GM23338 (cell line): ENCODE data around the gene ARHGAP30. TPM values are rescaled to one million over a fixed set of nuclear protein-coding genes. Genes with fewer than 3 reads are reported as not detected.

Source experiments
- ATAC-seq: fragments of 200-7000 bp; cut with Tn5 transposase; 3 replicates; pipeline ENCODE4 v1.9.1; 2020
- DNase-seq: peaks from one replicate; pipeline ENCODE4 v3.0.0-alpha.2; 2015; ENCODE audit warnings: low spot score
- H2AFZ ChIP-seq: fragments of 200-600 bp; sonication (generic); 2 replicates; pipeline ENCODE4 v1.8.0; 2016; ENCODE audit warnings: antibody characterized with exemption, mild to moderate bottlenecking, moderate library complexity
- H3F3A ChIP-seq: fragments of 200-600 bp; sonication (generic); replicated peaks from 2 replicates; pipeline ENCODE4 v1.8.0; 2017; ENCODE audit warnings: antibody characterized with exemption, mixed run types, low read depth
- H3K27ac ChIP-seq: fragments of 200-600 bp; sonication (generic); 2 replicates; pipeline ENCODE4 v1.6.1; 2016; ENCODE audit warnings: low read depth
- H3K27me3 ChIP-seq: fragments of 200-600 bp; sonication (generic); 2 replicates; pipeline ENCODE4 v1.8.0; 2016; ENCODE audit warnings: mild to moderate bottlenecking, mixed run types, moderate library complexity; ENCODE audit not compliant: insufficient read depth
- H3K36me3 ChIP-seq: fragments of 200-600 bp; sonication (generic); 2 replicates; pipeline ENCODE4 v1.8.0; 2016; ENCODE audit warnings: mild to moderate bottlenecking; ENCODE audit not compliant: insufficient read depth
- H3K4me1 ChIP-seq: fragments of 200-600 bp; sonication (generic); 2 replicates; pipeline ENCODE4 v1.8.0; 2016; ENCODE audit warnings: mild to moderate bottlenecking, moderate library complexity; ENCODE audit not compliant: insufficient read depth
- H3K4me2 ChIP-seq: fragments of 200-600 bp; sonication (generic); 2 replicates; pipeline ENCODE4 v1.7.1; 2017; ENCODE audit warnings: mixed run types
- H3K4me3 ChIP-seq: fragments of 200-600 bp; sonication (generic); 2 replicates; pipeline ENCODE4 v1.6.1; 2016; ENCODE audit warnings: mixed run types
- H3K79me2 ChIP-seq: fragments of 200-600 bp; sonication (generic); replicated peaks from 2 replicates; pipeline ENCODE4 v1.8.0; 2017; ENCODE audit warnings: mild to moderate bottlenecking; ENCODE audit not compliant: insufficient read depth
- H3K9me2 ChIP-seq: fragments of 200-600 bp; sonication (generic); 2 replicates; pipeline ENCODE4 v1.8.0; 2017; ENCODE audit not compliant: insufficient read depth
- H4K20me1 ChIP-seq: fragments of 200-600 bp; sonication (generic); replicated peaks from 2 replicates; pipeline ENCODE4 v1.8.0; 2017; ENCODE audit warnings: mild to moderate bottlenecking; ENCODE audit not compliant: insufficient read depth
- H3K27ac Mint-ChIP-seq: 2 replicates; pipeline ENCODE4 v1.8.0; 2020; ENCODE audit warnings: inconsistent platforms, mild to moderate bottlenecking, moderate library complexity, mixed read lengths
- H3K27me3 Mint-ChIP-seq: 3 replicates; pipeline ENCODE4 v1.8.0; 2022; ENCODE audit warnings: low read depth, mild to moderate bottlenecking, moderate library complexity, mixed read lengths, inconsistent platforms; ENCODE audit not compliant: insufficient read depth, poor library complexity
- H3K36me3 Mint-ChIP-seq: 3 replicates; pipeline ENCODE4 v1.8.0; 2021; ENCODE audit warnings: low read depth, mild to moderate bottlenecking, inconsistent platforms, moderate library complexity, mixed read lengths
- H3K4me1 Mint-ChIP-seq: 3 replicates; pipeline ENCODE4 v1.8.0; 2020; ENCODE audit warnings: mild to moderate bottlenecking, inconsistent platforms, mixed read lengths
- H3K4me3 Mint-ChIP-seq: 3 replicates; pipeline ENCODE4 v1.8.0; 2021; ENCODE audit warnings: moderate library complexity, mild to moderate bottlenecking, inconsistent platforms, mixed read lengths
- H3K9me3 Mint-ChIP-seq: 3 replicates; pipeline ENCODE4 v1.8.0; 2020; ENCODE audit warnings: moderate library complexity, mild to moderate bottlenecking, inconsistent platforms, mixed read lengths
- EZH2 ChIP-seq: fragments of 200-600 bp; sonication (generic); IDR thresholded peaks from one replicate; pipeline ENCODE4 v1.8.0; 2017; ENCODE audit warnings: antibody characterized with exemption, mild to moderate bottlenecking, low read depth; ENCODE audit not compliant: unreplicated experiment
- EZH2phosphoT487 ChIP-seq: fragments of 200-600 bp; sonication (generic); IDR thresholded peaks from one replicate; pipeline ENCODE4 v1.8.1; 2018; ENCODE audit warnings: antibody characterized with exemption; ENCODE audit not compliant: unreplicated experiment
- NANOG ChIP-seq: IDR thresholded peaks from 2 replicates; pipeline ENCODE4 v1.6.1; 2016; ENCODE audit warnings: antibody characterized with exemption, borderline replicate concordance
- REST ChIP-seq: IDR thresholded peaks from one replicate; pipeline ENCODE4 v1.6.1; 2018; ENCODE audit warnings: antibody characterized with exemption; ENCODE audit not compliant: unreplicated experiment
- ZNF331 ChIP-seq: fragments of 250-450 bp; sonication (Bioruptor Pico); IDR thresholded peaks from 2 replicates; pipeline ENCODE4 v1.5.0; 2020; ENCODE audit warnings: low read depth, mild to moderate bottlenecking, moderate library complexity
- ZNF462 ChIP-seq: fragments of 250-450 bp; sonication (Bioruptor Pico); IDR thresholded peaks from 2 replicates; pipeline ENCODE4 v1.5.0; 2020; ENCODE audit warnings: mild to moderate bottlenecking, moderate library complexity
- polyA plus RNA-seq: library from polyadenylated mRNA; unstranded; fragments of >200 nt; fragmentation: Nextera tagmentation; extraction: Ambion mirVana; gene quantifications from 2 replicates; pipeline ENCODE4 v1.2.1, GENCODE V29; 2016
- total RNA-seq: library from RNA; depleted of rRNA; stranded (reverse); fragments of >200 nt; shearing (Covaris generic); gene quantifications from 2 replicates; pipeline ENCODE4 v1.2.3, GENCODE V29; 2014

Gene ARHGAP30
- total and polyA plus RNA-seq, 2 experiments from 2014 or later = 0.45 TPM; not detected in 1

GRCh38 chr1:161080441-161081405, 11.0 kb upstream of the ARHGAP30 start:
- H3K4me1 ChIP-seq = peaks cover 8% of the 10 kb centered on the region; the same call in 1 of the 2 replicates
- ATAC-seq = no peak
- no peaks in the 10 kb centered on the region for H3K27me3 ChIP-seq
- H3K4me3 ChIP-seq = no peak overlapping the region
- no peak overlapping the region; the same call in 1 of the 2 replicates for H3K4me2 ChIP-seq
- no peaks in the 10 kb centered on the region; the same call in 1 of the 2 replicates for H3K9me2 ChIP-seq
- Mint-ChIP-seq H3K27me3 (peaks cover 16% of the 10 kb centered on the region), H3K9me3 (no peaks in the 10 kb centered on the region; the same call in 2 of the 3 replicates), H3K36me3 (no peaks in the 10 kb centered on the region; the same call in 2 of the 3 replicates), H3K4me3 (no peak overlapping the region; the same call in 2 of the 3 replicates), H3K4me1 (peaks cover 12% of the 10 kb centered on the region), H3K27ac (no peak overlapping the region)
- no peaks in the 10 kb centered on the region for H3K36me3 ChIP-seq
- H4K20me1 ChIP-seq = no peaks in the 10 kb centered on the region
- no peak overlapping the region for H3K27ac ChIP-seq
- H3K79me2 ChIP-seq = no peaks in the 10 kb centered on the region
- peaks cover 5% of the 10 kb centered on the region; the same call in 1 of the 2 replicates for H3F3A ChIP-seq
- H2AFZ ChIP-seq = peak overlapping the region; percentile 92
- DNase-seq = no peak
- TF ChIP-seq EZH2 (no peak), ZNF462 (CRISPR knock-in tag) (no peak), ZNF331 (CRISPR knock-in tag) (no peak), REST (no peak), NANOG (no peak), EZH2phosphoT487 (no peak)
